ENCODE results near the gene FILIP1L. TPM values are rescaled to one million over a fixed set of nuclear protein-coding genes. Genes with fewer than 3 reads are reported as not detected.

Gene FILIP1L
- polyA plus RNA-seq, 3 donors, result 0.13 to 0.40 (median 0.25) TPM

GRCh38 chr3:100103558-100104441 lies 10.5 kb downstream of the FILIP1L start:
- Histone ChIP-seq H3K27ac (ENCODE audit: low read depth in 1 of 2, low read length in 2 of 2) (no peak overlapping the region), H3K9me3 (replicated peaks in 1 of 2; ENCODE audit: control insufficient read depth in 1 of 2, insufficient read depth in 1 of 2, low read length in 2 of 2) (no peaks in the 10 kb centered on the region), H2AFZ (ENCODE audit: insufficient read depth, low read depth, low read length, poor library complexity, severe bottlenecking) (no peak overlapping the region), H3K4me3 (replicated peaks in 1 of 3; ENCODE audit: low read depth in 2 of 3, low read length in 3 of 3) (no peak overlapping the region), H3K4me1 (ENCODE audit: control insufficient read depth in 1 of 2, insufficient read depth in 2 of 2, low read length in 2 of 2) (no peaks in the 10 kb centered on the region), H4K20me1 (ENCODE audit: insufficient read depth, low read length) (no peaks in the 10 kb centered on the region), H3K36me3 (replicated peaks in 1 of 2; ENCODE audit: control insufficient read depth in 1 of 2, insufficient read depth in 2 of 2, low read length in 2 of 2) (no peaks in the 10 kb centered on the region), H3K79me2 (ENCODE audit: insufficient read depth, low read length) (no peaks in the 10 kb centered on the region), H3K4me2 (replicated peaks; ENCODE audit: extremely low read depth, low read length, poor library complexity, severe bottlenecking) (no peak overlapping the region), H3K9ac (ENCODE audit: insufficient read depth, low read length, poor library complexity, severe bottlenecking) (no peak overlapping the region), H3K27me3 (ENCODE audit: control insufficient read depth in 2 of 2, insufficient read depth in 2 of 2, low read length in 2 of 2) (no peaks in the 10 kb centered on the region)
- H3K36me3 Mint-ChIP-seq, result no peaks in the 10 kb centered on the region
- DNase-seq, result no peak
- H3K27ac Mint-ChIP-seq, result no peak overlapping the region
- H3K4me3 Mint-ChIP-seq, result no peak overlapping the region
- H3K4me1 Mint-ChIP-seq, result peaks cover 13% of the 10 kb centered on the region
- no peak for TF ChIP-seq CTCF (IDR thresholded peaks at IDR 0.05)
- H3K27me3 Mint-ChIP-seq (ENCODE audit: low read depth in 3 of 3), result peaks cover 0 to 2% (median 0%) of the 10 kb centered on the region in 3 donors
- intact Hi-C loops (cut with micrococcal nuclease), result loop anchor here in 1 of 2 donors (2.0 kb wide), 1 partner anchor 13 kb away; no protein-coding TSS in a partner anchor
- no peaks in the 10 kb centered on the region for H3K9me3 Mint-ChIP-seq
- WGBS (ENCODE audit: insufficient coverage), result 100% methylated on average over 3 of the region's 4 CpGs

- no peak overlapping the region for H2AFZ ChIP-seq (ENCODE audit: insufficient read depth, low read depth, low read length, poor library complexity, severe bottlenecking)
- H3K9me3 ChIP-seq (replicated peaks in 1 of 2; ENCODE audit: control insufficient read depth in 1 of 2, insufficient read depth in 1 of 2, low read length in 2 of 2), result no peaks in the 10 kb centered on the region
- no peaks in the 10 kb centered on the region for H3K36me3 ChIP-seq (replicated peaks in 1 of 2; ENCODE audit: control insufficient read depth in 1 of 2, insufficient read depth in 2 of 2, low read length in 2 of 2)
- H3K27me3 ChIP-seq (ENCODE audit: control insufficient read depth in 2 of 2, insufficient read depth in 2 of 2, low read length in 2 of 2), result no peaks in the 10 kb centered on the region
- Mint-ChIP-seq H3K4me1 (peaks cover 13% of the 10 kb centered on the region), H3K27ac (no peak overlapping the region), H3K36me3 (no peaks in the 10 kb centered on the region), H3K27me3 (ENCODE audit: low read depth in 3 of 3) (peaks cover 0 to 2% (median 0%) of the 10 kb centered on the region in 3 donors), H3K9me3 (no peaks in the 10 kb centered on the region), H3K4me3 (no peak overlapping the region)
- H3K27ac ChIP-seq (ENCODE audit: low read depth in 1 of 2, low read length in 2 of 2), result no peak overlapping the region
- H3K4me1 ChIP-seq (ENCODE audit: control insufficient read depth in 1 of 2, insufficient read depth in 2 of 2, low read length in 2 of 2), result no peaks in the 10 kb centered on the region
- H3K9ac ChIP-seq (ENCODE audit: insufficient read depth, low read length, poor library complexity, severe bottlenecking), result no peak overlapping the region
- no peak for DNase-seq
- TF ChIP-seq CTCF (IDR thresholded peaks at IDR 0.05), result no peak
- WGBS (ENCODE audit: insufficient coverage), result no CpG with 5 or more reads among the region's 1 CpG
- H3K79me2 ChIP-seq (ENCODE audit: insufficient read depth, low read length), result no peaks in the 10 kb centered on the region
- H3K4me3 ChIP-seq (replicated peaks in 1 of 3; ENCODE audit: low read depth in 2 of 3, low read length in 3 of 3), result no peak overlapping the region
- H3K4me2 ChIP-seq (replicated peaks; ENCODE audit: extremely low read depth, low read length, poor library complexity, severe bottlenecking), result no peak overlapping the region
- intact Hi-C loops (cut with micrococcal nuclease), result no loop called here
- no peaks in the 10 kb centered on the region for H4K20me1 ChIP-seq (ENCODE audit: insufficient read depth, low read length)
These were observed 11.5 kb downstream of the FILIP1L start for GRCh38 chr3:100102757-100103156.

Measured in CD14-positive monocyte (primary cell).